ENCODE results near the gene PCSK6. TPM values are rescaled to one million over a fixed set of nuclear protein-coding genes. Genes with fewer than 3 reads are reported as not detected.

The PCSK6 gene
- total and polyA plus RNA-seq, 2 experiments from 2014 or later: 4.8 to 6.4 TPM

- DNase-seq (ENCODE audit: low read depth in 1 of 2, low spot score in 1 of 2): no peak
- Histone ChIP-seq H3K27ac (no peak overlapping the region), H3K9me3 (ENCODE audit: low read depth) (no peaks in the 10 kb centered on the region), H3K27me3 (no peaks in the 10 kb centered on the region), H3K4me3 (no peak overlapping the region), H3K4me1 (ENCODE audit: low read depth) (no peaks in the 10 kb centered on the region), H3K36me3 (no peaks in the 10 kb centered on the region)
- TF ChIP-seq, protein P1, sequence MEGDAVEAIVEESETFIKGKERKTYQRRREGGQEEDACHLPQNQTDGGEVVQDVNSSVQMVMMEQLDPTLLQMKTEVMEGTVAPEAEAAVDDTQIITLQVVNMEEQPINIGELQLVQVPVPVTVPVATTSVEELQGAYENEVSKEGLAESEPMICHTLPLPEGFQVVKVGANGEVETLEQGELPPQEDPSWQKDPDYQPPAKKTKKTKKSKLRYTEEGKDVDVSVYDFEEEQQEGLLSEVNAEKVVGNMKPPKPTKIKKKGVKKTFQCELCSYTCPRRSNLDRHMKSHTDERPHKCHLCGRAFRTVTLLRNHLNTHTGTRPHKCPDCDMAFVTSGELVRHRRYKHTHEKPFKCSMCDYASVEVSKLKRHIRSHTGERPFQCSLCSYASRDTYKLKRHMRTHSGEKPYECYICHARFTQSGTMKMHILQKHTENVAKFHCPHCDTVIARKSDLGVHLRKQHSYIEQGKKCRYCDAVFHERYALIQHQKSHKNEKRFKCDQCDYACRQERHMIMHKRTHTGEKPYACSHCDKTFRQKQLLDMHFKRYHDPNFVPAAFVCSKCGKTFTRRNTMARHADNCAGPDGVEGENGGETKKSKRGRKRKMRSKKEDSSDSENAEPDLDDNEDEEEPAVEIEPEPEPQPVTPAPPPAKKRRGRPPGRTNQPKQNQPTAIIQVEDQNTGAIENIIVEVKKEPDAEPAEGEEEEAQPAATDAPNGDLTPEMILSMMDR (IDR thresholded peaks at IDR 0.05; ENCODE audit: low read depth, low read length): no peak
These were observed 22.2 kb upstream of the PCSK6 start for GRCh38 chr15:101511717-101512116.

DNA sequence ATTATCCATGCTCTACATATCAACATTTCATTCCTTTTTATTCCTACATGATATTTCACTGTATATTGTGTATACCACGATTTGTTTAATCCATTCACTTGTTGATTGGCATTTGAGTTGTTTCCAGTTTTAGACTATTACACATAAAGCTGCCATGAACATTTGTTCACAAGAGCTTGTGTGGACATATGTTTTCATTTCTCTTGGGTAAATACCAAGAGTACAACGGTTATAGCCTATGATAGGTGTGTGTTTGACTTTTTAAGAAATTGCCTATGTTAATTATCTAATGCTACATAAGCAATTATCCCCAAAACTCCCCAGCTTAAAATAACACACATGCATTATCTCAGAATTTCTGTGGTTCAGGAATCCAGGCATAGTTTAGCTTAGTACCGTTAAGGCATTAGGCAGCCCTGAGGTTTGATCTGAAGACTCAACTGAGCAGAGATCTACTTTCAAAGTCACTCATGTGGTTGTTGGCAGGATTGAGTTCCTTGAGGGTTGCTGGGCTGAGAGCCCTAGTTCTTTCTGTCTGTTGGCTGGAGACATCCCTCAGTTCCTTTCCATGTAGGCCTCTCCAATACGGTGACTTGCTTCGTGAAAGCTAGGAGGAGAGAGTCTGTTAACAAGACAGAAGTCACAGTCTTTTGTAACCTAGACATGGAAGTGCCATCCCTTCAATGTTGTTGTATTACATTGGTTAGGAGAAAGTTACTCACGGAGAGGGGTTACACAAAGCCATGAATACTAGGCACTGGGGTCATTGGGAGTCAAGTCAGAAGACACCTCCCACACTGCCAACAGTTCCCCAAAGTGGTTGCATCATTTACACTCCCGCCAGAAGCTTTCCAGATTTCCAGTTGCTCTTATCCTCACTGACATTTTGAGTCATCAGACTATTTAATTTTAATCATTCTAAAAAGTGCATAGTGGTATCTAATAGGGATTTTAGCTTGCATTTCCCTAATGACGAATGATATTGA, 21.0 kb upstream of the PCSK6 start:
- no peaks in the 10 kb centered on the region for H3K36me3 ChIP-seq
- H3K27ac ChIP-seq: no peak overlapping the region
- H3K4me1 ChIP-seq (ENCODE audit: low read depth): no peaks in the 10 kb centered on the region
- H3K4me3 ChIP-seq: no peak overlapping the region
- no peaks in the 10 kb centered on the region for H3K27me3 ChIP-seq
- TF ChIP-seq, protein P1 (IDR thresholded peaks at IDR 0.05; ENCODE audit: low read depth, low read length): no peak
- no peaks in the 10 kb centered on the region for H3K9me3 ChIP-seq (ENCODE audit: low read depth)
- peak in 1 of 2 donors; percentile 14 for DNase-seq (ENCODE audit: low read depth in 1 of 2, low spot score in 1 of 2)

DNA sequence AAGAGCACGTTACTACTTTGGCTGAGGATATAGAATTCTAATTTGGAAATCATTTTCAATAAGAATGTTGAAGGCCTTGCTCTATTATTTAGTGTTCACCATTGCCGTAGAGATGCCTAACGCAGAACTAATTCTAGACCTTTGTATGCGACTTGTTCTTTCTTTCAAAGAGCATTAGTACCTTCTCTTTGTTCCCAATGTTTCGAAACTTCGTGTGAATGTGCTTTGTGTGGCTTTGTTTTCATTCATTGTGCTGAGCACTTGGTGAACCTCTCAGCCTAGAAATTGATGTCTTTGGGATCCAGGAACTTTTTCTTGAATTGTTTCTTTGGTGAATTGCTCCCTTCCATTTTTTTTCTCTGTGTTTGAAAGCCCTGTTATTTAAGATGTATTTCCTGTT, 19.8 kb upstream of the PCSK6 start:
- Histone ChIP-seq H3K27ac (no peak overlapping the region), H3K36me3 (no peaks in the 10 kb centered on the region), H3K4me1 (ENCODE audit: low read depth) (no peaks in the 10 kb centered on the region), H3K27me3 (no peaks in the 10 kb centered on the region), H3K4me3 (no peak overlapping the region), H3K9me3 (ENCODE audit: low read depth) (no peaks in the 10 kb centered on the region)
- DNase-seq (ENCODE audit: low read depth in 1 of 2, low spot score in 1 of 2): no peak
- TF ChIP-seq, protein P1 (IDR thresholded peaks at IDR 0.05; ENCODE audit: low read depth, low read length): no peak

- TF ChIP-seq, protein P1 (IDR thresholded peaks at IDR 0.05; ENCODE audit: low read depth, low read length): no peak
- H3K36me3 ChIP-seq: no peaks in the 10 kb centered on the region
- DNase-seq (ENCODE audit: low read depth in 1 of 2, low spot score in 1 of 2): no peak
- H3K4me1 ChIP-seq (ENCODE audit: low read depth): no peaks in the 10 kb centered on the region
- no peaks in the 10 kb centered on the region for H3K9me3 ChIP-seq (ENCODE audit: low read depth)
- no peak overlapping the region for H3K4me3 ChIP-seq
- no peaks in the 10 kb centered on the region for H3K27me3 ChIP-seq
- H3K27ac ChIP-seq: no peak overlapping the region
These were observed 17.0 kb upstream of the PCSK6 start for GRCh38 chr15:101506491-101506890.

DNA sequence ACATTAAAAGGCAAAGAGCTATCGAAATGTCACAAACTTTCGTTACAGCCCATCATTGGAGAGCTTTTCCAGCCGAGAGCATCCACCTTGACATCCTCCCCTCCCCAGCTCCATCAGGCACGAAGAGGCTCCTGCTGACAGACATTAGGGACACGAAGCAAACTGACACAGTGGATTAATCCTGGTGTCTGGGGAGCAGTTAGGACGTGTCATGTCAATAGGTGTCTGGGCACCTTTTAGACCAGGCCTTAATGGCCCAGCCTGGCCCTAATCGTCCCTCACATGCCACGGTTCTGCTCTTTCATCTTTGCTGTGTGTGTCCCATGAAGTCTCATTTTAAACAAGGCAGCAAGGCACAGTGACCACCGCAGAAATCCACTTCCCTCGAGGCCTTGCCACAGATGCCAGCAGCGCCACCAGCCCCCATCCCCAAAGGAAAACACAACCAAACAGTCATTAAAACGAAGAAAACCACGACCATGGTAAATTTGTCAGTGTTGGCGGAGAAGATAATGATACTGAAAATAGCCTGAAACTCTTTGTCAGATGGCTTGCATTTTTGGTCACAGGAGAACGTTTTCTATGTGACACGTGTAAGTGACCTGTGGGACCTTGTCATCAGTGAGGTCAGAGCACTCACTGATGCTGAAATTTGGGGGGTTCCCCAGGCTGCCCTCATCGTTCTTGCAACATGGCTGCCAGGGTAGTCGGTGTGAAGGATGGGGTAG, 16.3 kb upstream of the PCSK6 start:
- Histone ChIP-seq H3K27me3 (no peaks in the 10 kb centered on the region), H3K27ac (no peak overlapping the region), H3K36me3 (no peaks in the 10 kb centered on the region), H3K4me3 (no peak overlapping the region), H3K4me1 (ENCODE audit: low read depth) (no peaks in the 10 kb centered on the region), H3K9me3 (ENCODE audit: low read depth) (no peaks in the 10 kb centered on the region)
- no peak for DNase-seq (ENCODE audit: low read depth in 1 of 2, low spot score in 1 of 2)
- TF ChIP-seq, protein P1 (IDR thresholded peaks at IDR 0.05; ENCODE audit: low read depth, low read length): no peak

Data from cardiac muscle cell (in vitro differentiated cells and primary cell).